ENCODE measurements around the gene COL5A1. TPM values are rescaled to one million over a fixed set of nuclear protein-coding genes. Genes with fewer than 3 reads are reported as not detected.
A peak's percentile ranks its signal among the peaks of the same experiment; 100 is the strongest.
"Not testable (repeated sequence)": the region's sequence is repeated elsewhere in the genome, so short reads cannot be mapped to it uniquely, and the experiment has no call there.

COL5A1 gene
- total RNA-seq, 1 donor from 2014 or later, result 1,552 TPM

DNA sequence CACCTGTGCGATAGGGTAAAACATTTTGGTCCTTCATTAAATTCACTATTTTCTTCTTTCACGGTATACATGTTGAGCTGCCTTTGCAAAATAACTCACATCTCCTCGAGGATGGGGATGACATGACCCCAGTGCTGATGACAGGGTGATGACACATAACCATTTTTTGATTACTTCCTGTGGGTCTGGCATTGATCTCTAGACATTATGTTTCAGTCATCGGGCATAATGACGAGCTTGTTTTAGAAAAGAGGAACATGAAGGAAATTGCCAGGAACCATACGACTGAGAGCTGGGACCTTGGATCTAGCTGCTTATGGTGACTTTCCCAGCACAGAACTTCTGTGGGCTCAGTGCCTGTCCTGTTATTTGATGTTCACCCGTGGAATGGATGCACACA, 25.2 kb downstream of the COL5A1 start:
- peaks cover 91% of the 10 kb centered on the region for H3K4me1 Mint-ChIP-seq (ENCODE audit: unreplicated experiment)
- no peak for DNase-seq (ENCODE audit: extremely low spot score, unreplicated experiment)

DNA sequence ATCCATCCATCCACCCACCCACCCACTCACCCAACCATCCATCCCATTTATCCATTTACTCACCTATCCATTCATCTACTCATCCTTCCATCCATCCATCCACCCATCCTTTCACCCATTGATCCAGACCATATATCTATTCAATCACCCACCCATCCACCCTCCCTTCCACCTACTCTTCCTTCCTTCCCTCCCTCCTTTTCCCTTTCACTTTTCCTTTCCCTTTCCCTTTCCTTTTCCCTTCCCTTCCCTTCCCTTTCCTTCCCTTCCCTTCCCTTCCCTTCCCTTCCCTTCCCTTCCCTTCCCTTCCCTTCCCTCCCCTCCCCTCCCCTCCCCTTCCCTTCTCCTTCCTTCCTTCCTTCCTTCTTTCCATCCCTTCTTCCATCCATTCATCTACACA, 27.4 kb downstream of the COL5A1 start:
- not testable (repeated sequence) for DNase-seq (ENCODE audit: extremely low spot score, unreplicated experiment); H3K27me3 Mint-ChIP-seq (ENCODE audit: unreplicated experiment); H3K9me3 Mint-ChIP-seq (ENCODE audit: unreplicated experiment)
- H3K36me3 Mint-ChIP-seq (ENCODE audit: unreplicated experiment), result peaks cover 44% of the 10 kb centered on the region
- peaks cover 89% of the 10 kb centered on the region for H3K4me1 Mint-ChIP-seq (ENCODE audit: unreplicated experiment)
- peak overlapping the region; percentile 14 for H3K4me3 Mint-ChIP-seq (ENCODE audit: unreplicated experiment)
- H3K27ac Mint-ChIP-seq (ENCODE audit: unreplicated experiment), result peak overlapping the region; percentile 88

More for the DNA sequence above, 25.2 kb downstream of the COL5A1 start:
- Mint-ChIP-seq H3K36me3 (ENCODE audit: unreplicated experiment) (peaks cover 31% of the 10 kb centered on the region), H3K9me3 (ENCODE audit: unreplicated experiment) (no peaks in the 10 kb centered on the region), H3K4me3 (ENCODE audit: unreplicated experiment) (peak overlapping the region; percentile 34), H3K27me3 (ENCODE audit: unreplicated experiment) (no peaks in the 10 kb centered on the region), H3K27ac (ENCODE audit: unreplicated experiment) (peak overlapping the region; percentile 83)
- TF ChIP-seq, protein P1, sequence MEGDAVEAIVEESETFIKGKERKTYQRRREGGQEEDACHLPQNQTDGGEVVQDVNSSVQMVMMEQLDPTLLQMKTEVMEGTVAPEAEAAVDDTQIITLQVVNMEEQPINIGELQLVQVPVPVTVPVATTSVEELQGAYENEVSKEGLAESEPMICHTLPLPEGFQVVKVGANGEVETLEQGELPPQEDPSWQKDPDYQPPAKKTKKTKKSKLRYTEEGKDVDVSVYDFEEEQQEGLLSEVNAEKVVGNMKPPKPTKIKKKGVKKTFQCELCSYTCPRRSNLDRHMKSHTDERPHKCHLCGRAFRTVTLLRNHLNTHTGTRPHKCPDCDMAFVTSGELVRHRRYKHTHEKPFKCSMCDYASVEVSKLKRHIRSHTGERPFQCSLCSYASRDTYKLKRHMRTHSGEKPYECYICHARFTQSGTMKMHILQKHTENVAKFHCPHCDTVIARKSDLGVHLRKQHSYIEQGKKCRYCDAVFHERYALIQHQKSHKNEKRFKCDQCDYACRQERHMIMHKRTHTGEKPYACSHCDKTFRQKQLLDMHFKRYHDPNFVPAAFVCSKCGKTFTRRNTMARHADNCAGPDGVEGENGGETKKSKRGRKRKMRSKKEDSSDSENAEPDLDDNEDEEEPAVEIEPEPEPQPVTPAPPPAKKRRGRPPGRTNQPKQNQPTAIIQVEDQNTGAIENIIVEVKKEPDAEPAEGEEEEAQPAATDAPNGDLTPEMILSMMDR (IDR thresholded peaks at IDR 0.05), result no peak

DNA sequence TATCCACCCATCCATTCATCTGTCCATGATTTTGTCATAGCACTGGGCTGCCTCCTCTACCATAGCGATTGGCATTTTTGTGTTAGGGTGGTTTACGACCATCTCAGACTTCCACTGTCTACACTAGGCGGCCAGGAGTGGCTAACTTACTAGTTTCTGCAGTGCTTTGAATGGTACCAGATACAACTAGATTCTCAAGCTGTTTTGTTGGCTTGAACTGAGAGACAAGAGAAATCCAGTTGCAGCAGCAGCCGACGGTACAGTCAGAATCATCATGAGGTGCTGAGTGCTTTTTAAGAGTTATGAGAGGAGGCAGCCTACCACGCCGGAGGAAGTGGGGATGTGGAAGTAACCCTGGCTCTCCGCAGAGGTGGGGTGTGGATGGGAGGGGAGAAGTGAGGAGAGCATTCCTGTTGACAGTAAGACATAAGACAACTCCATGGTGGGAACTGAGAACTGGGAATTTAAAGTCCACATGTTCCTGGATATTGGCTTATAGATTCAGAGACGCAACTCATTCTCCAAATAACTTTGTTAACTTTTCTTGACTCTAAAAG, 27.9 kb downstream of the COL5A1 start:
- H3K4me1 Mint-ChIP-seq (ENCODE audit: unreplicated experiment), result peaks cover 89% of the 10 kb centered on the region
- TF ChIP-seq, protein P1 (IDR thresholded peaks at IDR 0.05), result no peak
- H3K27me3 Mint-ChIP-seq (ENCODE audit: unreplicated experiment), result no peaks in the 10 kb centered on the region
- H3K4me3 Mint-ChIP-seq (ENCODE audit: unreplicated experiment), result peak overlapping the region; percentile 14
- peaks cover 3% of the 10 kb centered on the region for H3K9me3 Mint-ChIP-seq (ENCODE audit: unreplicated experiment)
- H3K36me3 Mint-ChIP-seq (ENCODE audit: unreplicated experiment), result peaks cover 44% of the 10 kb centered on the region
- peak overlapping the region; percentile 88 for H3K27ac Mint-ChIP-seq (ENCODE audit: unreplicated experiment)
- DNase-seq (ENCODE audit: extremely low spot score, unreplicated experiment), result no peak

DNA sequence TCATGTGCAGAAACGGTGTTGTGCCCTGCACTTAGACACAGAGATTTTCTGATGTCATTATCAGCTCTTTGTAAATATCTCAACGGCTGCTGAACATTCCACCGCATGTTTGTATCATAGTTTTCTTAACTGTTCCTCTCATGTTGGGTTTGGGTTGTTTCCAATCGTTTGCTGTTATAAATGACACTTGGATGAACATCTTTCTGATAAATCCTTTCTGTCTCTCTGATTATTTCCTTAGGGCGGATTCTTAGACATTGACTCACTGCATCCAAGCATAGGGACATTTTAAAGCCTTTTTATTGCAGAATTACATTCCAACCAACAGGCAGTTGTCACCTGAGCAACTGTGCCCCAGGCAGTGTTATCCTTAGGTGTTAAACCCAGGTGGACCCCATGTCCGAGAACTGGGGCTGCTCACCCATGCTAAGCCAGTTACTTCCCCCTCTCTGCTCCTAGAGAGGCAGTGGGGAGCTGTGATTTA, 28.5 kb downstream of the COL5A1 start:
- Mint-ChIP-seq H3K9me3 (ENCODE audit: unreplicated experiment) (peaks cover 3% of the 10 kb centered on the region), H3K27ac (ENCODE audit: unreplicated experiment) (peak overlapping the region; percentile 88), H3K4me3 (ENCODE audit: unreplicated experiment) (peak overlapping the region; percentile 46), H3K4me1 (ENCODE audit: unreplicated experiment) (peaks cover 87% of the 10 kb centered on the region), H3K36me3 (ENCODE audit: unreplicated experiment) (peaks cover 45% of the 10 kb centered on the region), H3K27me3 (ENCODE audit: unreplicated experiment) (no peaks in the 10 kb centered on the region)
- TF ChIP-seq, protein P1 (IDR thresholded peaks at IDR 0.05), result no peak
- DNase-seq (ENCODE audit: extremely low spot score, unreplicated experiment), result no peak

DNA sequence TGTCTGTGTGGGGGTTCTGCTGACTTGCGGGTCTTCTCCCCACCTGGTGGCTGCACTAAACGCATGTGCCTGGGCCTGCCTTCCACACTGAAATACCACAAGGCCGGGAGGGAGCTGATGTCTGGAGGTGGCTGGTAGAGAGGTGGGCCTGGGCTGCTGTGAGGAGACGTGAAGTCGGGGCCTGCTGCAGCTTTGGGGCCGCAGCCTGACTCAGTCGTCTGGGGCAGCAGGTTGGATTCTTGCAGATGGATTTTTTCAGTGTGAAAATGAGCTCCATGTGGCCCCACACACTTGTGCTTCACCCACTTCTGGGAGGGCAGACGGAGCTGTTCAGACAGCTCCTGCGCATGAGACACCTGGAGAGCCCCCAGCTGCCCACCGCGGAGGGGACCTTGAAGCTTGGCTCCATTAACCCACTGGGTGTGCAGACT, 29.3 kb downstream of the COL5A1 start:
- Mint-ChIP-seq H3K9me3 (ENCODE audit: unreplicated experiment) (peaks cover 3% of the 10 kb centered on the region), H3K4me3 (ENCODE audit: unreplicated experiment) (peak overlapping the region; percentile 46), H3K36me3 (ENCODE audit: unreplicated experiment) (peaks cover 44% of the 10 kb centered on the region), H3K27ac (ENCODE audit: unreplicated experiment) (peak overlapping the region; percentile 88), H3K4me1 (ENCODE audit: unreplicated experiment) (peaks cover 90% of the 10 kb centered on the region), H3K27me3 (ENCODE audit: unreplicated experiment) (no peaks in the 10 kb centered on the region)
- no peak for DNase-seq (ENCODE audit: extremely low spot score, unreplicated experiment)
- TF ChIP-seq, protein P1 (IDR thresholded peaks at IDR 0.05), result no peak

Data from osteocyte (in vitro differentiated cells).